HEK293 (cell line): ENCODE results near the gene GART.

ENCODE experiments used
- BCL6B ChIP-seq: fragments of 450-650 bp; formaldehyde crosslinking; IDR thresholded peaks from 2 replicates; pipeline ENCODE4 v1.5.1; 2017; ENCODE audit warnings: missing biosample characterization, missing genetic modification characterization
- REST ChIP-seq: fragments of 450-650 bp; formaldehyde crosslinking; IDR thresholded peaks from 2 replicates; pipeline ENCODE4 v1.5.1; 2016; ENCODE audit warnings: missing biosample characterization, missing genetic modification characterization
- SP2 ChIP-seq: fragments of 450-650 bp; formaldehyde crosslinking; IDR thresholded peaks from 2 replicates; pipeline ENCODE4 v1.5.1; 2016; ENCODE audit warnings: missing biosample characterization, missing genetic modification characterization
- TSHZ1 ChIP-seq: fragments of 450-650 bp; formaldehyde crosslinking; IDR thresholded peaks from 2 replicates; pipeline ENCODE4 v1.5.1; 2016; ENCODE audit warnings: missing biosample characterization, missing genetic modification characterization, borderline replicate concordance
- YY1 ChIP-seq: fragments of 450-650 bp; formaldehyde crosslinking; IDR thresholded peaks from 2 replicates; pipeline ENCODE4 v1.5.1; 2018; ENCODE audit warnings: missing biosample characterization, missing genetic modification characterization
- ZEB2 ChIP-seq: fragments of 450-650 bp; formaldehyde crosslinking; IDR thresholded peaks from 2 replicates; pipeline ENCODE4 v1.5.1; 2016; ENCODE audit warnings: missing biosample characterization, missing genetic modification characterization
- ZNF518A ChIP-seq: fragments of 450-650 bp; formaldehyde crosslinking; conservative IDR thresholded peaks from 2 replicates; pipeline ENCODE4 v1.5.1; 2016; ENCODE audit warnings: low read depth, missing biosample characterization, missing genetic modification characterization
- ZNF558 ChIP-seq: fragments of 450-650 bp; formaldehyde crosslinking; IDR thresholded peaks from 2 replicates; pipeline ENCODE4 v1.5.1; 2016; ENCODE audit warnings: missing biosample characterization, missing genetic modification characterization
- ZNF561 ChIP-seq: fragments of 450-650 bp; IDR thresholded peaks from 2 replicates; pipeline ENCODE4 v1.5.1; 2018; ENCODE audit warnings: missing biosample characterization, missing genetic modification characterization, borderline replicate concordance
- ZNF707 ChIP-seq: fragments of 450-650 bp; formaldehyde crosslinking; IDR thresholded peaks from 2 replicates; pipeline ENCODE4 v1.5.1; 2016; ENCODE audit warnings: missing biosample characterization, missing genetic modification characterization
- ZNF830 ChIP-seq: fragments of 450-650 bp; IDR thresholded peaks from 2 replicates; pipeline ENCODE4 v1.5.0; 2018; ENCODE audit warnings: missing biosample characterization, missing genetic modification characterization, low read depth, mild to moderate bottlenecking, moderate library complexity
- ZSCAN4 ChIP-seq: fragments of 450-650 bp; formaldehyde crosslinking; IDR thresholded peaks from 2 replicates; pipeline ENCODE4 v1.5.1; 2017; ENCODE audit warnings: missing biosample characterization, missing genetic modification characterization

Gene GART

GRCh38 chr21:33478935-33479678, 62.8 kb downstream of the GART start (continued):
- TF ChIP-seq ZNF518A = no peak
- TF ChIP-seq BCL6B (tag by site-specific recombination) = no peak
- no peak for TF ChIP-seq ZNF561 (tag by site-specific recombination)
- peak; percentile 31 for TF ChIP-seq ZEB2 (tag by site-specific recombination)
- no peak for TF ChIP-seq ZSCAN4 (tag by site-specific recombination)
- TF ChIP-seq TSHZ1 (tag by site-specific recombination) = 0 out of 2 replicates have a peak, but pooled peaks have one; percentile 12
- no peak for TF ChIP-seq ZNF707 (tag by site-specific recombination)
- no peak for TF ChIP-seq ZNF558 (tag by site-specific recombination)
- TF ChIP-seq ZNF830 (tag by site-specific recombination) = no peak
- no peak for TF ChIP-seq REST (tag by site-specific recombination)
- TF ChIP-seq YY1 = no peak
- peak; percentile 15; the same call in 1 of the 2 replicates for TF ChIP-seq SP2
